SU-DHL-6 (cell line): Measurements from ENCODE around the gene HOXC12.

Experiments used
- H2AFZ ChIP-seq: fragments of 200-600 bp; sonication (generic); 2 replicates; pipeline ENCODE4 v1.6.1; 2014; ENCODE audit warnings: low read depth, mild to moderate bottlenecking, moderate library complexity, mixed read lengths, antibody characterized with exemption, low read length; ENCODE audit not compliant: severe bottlenecking
- H3F3A ChIP-seq: fragments of 200-600 bp; shearing (Covaris generic); 2 replicates; pipeline ENCODE4 v1.6.0; 2016; ENCODE audit warnings: antibody characterized with exemption, mild to moderate bottlenecking; ENCODE audit not compliant: insufficient read depth
- H3K27ac ChIP-seq: fragments of 200-600 bp; sonication (generic); 2 replicates; pipeline ENCODE4 v1.5.1; 2016; ENCODE audit warnings: low read depth, mild to moderate bottlenecking, low read length, moderate library complexity, mixed read lengths
- H3K27me3 ChIP-seq: fragments of 200-600 bp; sonication (generic), shearing (Covaris generic); 2 replicates; pipeline ENCODE4 v1.6.0; 2014; ENCODE audit warnings: mild to moderate bottlenecking, low read length
- H3K36me3 ChIP-seq: fragments of 200-600 bp; sonication (generic); 2 replicates; pipeline ENCODE4 v1.6.1; 2014; ENCODE audit warnings: mild to moderate bottlenecking, low read length, mixed read lengths
- H3K4me2 ChIP-seq: fragments of 300-600, 200-600 bp; shearing (Covaris generic), sonication (generic); 2 replicates; pipeline ENCODE4 v1.6.0; 2014; ENCODE audit warnings: low read length, low read depth, mild to moderate bottlenecking; ENCODE audit not compliant: poor library complexity, severe bottlenecking
- H3K4me3 ChIP-seq: fragments of 200-600 bp; sonication (generic); 2 replicates; pipeline ENCODE4 v1.5.1; 2014; ENCODE audit warnings: antibody characterized with exemption, low read length, mild to moderate bottlenecking, mixed read lengths; ENCODE audit not compliant: insufficient read depth, poor library complexity, severe bottlenecking
- H3K79me2 ChIP-seq: fragments of 200-600 bp; sonication (generic); 2 replicates; pipeline ENCODE4 v1.6.1; 2014; ENCODE audit warnings: mild to moderate bottlenecking, low read length, moderate library complexity; ENCODE audit not compliant: insufficient read depth
- H3K9ac ChIP-seq: fragments of 200-600 bp; sonication (generic); 2 replicates; pipeline ENCODE4 v1.7.0; 2014; ENCODE audit warnings: mild to moderate bottlenecking, low read length
- H3K9me2 ChIP-seq: fragments of 200-600 bp; sonication (generic); replicated peaks from 2 replicates; pipeline ENCODE4 v1.6.1; 2014; ENCODE audit warnings: low read length; ENCODE audit not compliant: insufficient read depth
- H3K9me3 ChIP-seq: fragments of 200-600 bp; sonication (generic); 2 replicates; pipeline ENCODE4 v1.6.1; 2014; ENCODE audit warnings: low read length, mixed read lengths; ENCODE audit not compliant: insufficient read depth
- H4K20me1 ChIP-seq: fragments of 200-600 bp; sonication (generic); 2 replicates; pipeline ENCODE4 v1.6.1; 2014; ENCODE audit warnings: low read depth, mild to moderate bottlenecking, antibody characterized with exemption, low read length, moderate library complexity, mixed read lengths
- EZH2phosphoT487 ChIP-seq: fragments of 200-600 bp; sonication (generic), shearing (Covaris generic); conservative IDR thresholded peaks from 2 replicates; pipeline ENCODE4 v1.6.1; 2018; ENCODE audit warnings: mild to moderate bottlenecking, antibody characterized with exemption, low read length, moderate library complexity, mixed read lengths
- TF ChIP-seq, protein P1 (sequence below): fragments of 200-600 bp; sonication (generic); IDR thresholded peaks from one replicate; pipeline ENCODE4 v1.5.1; 2017; ENCODE audit warnings: antibody characterized with exemption, mild to moderate bottlenecking, low read length, moderate library complexity; ENCODE audit not compliant: insufficient read depth, poor library complexity, severe bottlenecking

The HOXC12 gene

GRCh38 chr12:53971686-53972085 is 17.0 kb downstream of the HOXC12 start:
- H3K79me2 ChIP-seq, result no peaks in the 10 kb centered on the region
- no peak overlapping the region for H2AFZ ChIP-seq
- TF ChIP-seq, protein P1, sequence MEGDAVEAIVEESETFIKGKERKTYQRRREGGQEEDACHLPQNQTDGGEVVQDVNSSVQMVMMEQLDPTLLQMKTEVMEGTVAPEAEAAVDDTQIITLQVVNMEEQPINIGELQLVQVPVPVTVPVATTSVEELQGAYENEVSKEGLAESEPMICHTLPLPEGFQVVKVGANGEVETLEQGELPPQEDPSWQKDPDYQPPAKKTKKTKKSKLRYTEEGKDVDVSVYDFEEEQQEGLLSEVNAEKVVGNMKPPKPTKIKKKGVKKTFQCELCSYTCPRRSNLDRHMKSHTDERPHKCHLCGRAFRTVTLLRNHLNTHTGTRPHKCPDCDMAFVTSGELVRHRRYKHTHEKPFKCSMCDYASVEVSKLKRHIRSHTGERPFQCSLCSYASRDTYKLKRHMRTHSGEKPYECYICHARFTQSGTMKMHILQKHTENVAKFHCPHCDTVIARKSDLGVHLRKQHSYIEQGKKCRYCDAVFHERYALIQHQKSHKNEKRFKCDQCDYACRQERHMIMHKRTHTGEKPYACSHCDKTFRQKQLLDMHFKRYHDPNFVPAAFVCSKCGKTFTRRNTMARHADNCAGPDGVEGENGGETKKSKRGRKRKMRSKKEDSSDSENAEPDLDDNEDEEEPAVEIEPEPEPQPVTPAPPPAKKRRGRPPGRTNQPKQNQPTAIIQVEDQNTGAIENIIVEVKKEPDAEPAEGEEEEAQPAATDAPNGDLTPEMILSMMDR, result no peak
- no peak overlapping the region for H3K9ac ChIP-seq
- H3K4me3 ChIP-seq, result no peak overlapping the region
- no peaks in the 10 kb centered on the region for H3K36me3 ChIP-seq
- H3K9me3 ChIP-seq, result no peaks in the 10 kb centered on the region
- no peaks in the 10 kb centered on the region for H3K9me2 ChIP-seq
- no peak overlapping the region for H3K4me2 ChIP-seq
- no peaks in the 10 kb centered on the region for H3K27me3 ChIP-seq
- no peaks in the 10 kb centered on the region for H3F3A ChIP-seq
- H3K27ac ChIP-seq, result no peak overlapping the region
- H4K20me1 ChIP-seq, result no peaks in the 10 kb centered on the region

- H3K27me3 ChIP-seq, result no peaks in the 10 kb centered on the region
Observed at GRCh38 chr12:53972152-53972702, 17.5 kb downstream of the HOXC12 start.

DNA sequence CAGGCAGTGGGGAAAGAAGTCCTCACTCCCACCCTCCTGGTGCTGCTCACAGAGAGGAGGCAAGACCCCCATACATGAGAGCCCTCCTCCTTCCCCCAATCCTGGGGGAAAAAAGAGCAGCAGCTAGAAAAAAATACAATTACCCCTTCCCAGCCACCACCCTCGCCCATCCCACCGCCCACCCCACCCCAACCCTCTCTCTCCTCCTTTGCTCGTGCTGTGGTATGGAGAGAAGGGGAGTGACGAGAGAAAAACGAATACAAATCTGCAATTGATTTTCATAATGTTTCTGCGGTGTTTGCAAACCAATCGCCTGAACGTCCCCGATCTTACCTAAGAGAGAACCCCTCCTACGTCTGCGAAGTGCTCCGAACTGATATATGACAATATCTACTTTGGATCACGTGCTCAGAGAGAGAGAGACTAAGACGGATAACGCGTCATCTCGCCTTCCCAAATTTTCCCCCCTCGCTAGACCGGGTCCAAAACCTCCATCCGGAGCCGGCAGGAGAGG is 18.1 kb downstream of the HOXC12 start, which contains the start of gene HOXC11:
TSS of gene HOXC11 (plus strand) at position 405 of the 514 bp plus-strand sequence. CDS start 116 bp downstream, outside the sequence.
- Histone ChIP-seq H3K9ac (no peak within 1 kb of the TSS), H3K9me2 (no peaks in the 10 kb centered on the region), H3K4me3 (no peak within 1 kb of the TSS), H3K4me2 (no peak within 1 kb of the TSS), H3K27ac (no peak within 1 kb of the TSS), H4K20me1 (no peaks in the 10 kb centered on the region), H3K9me3 (no peaks in the 10 kb centered on the region), H3K36me3 (no peaks in the 10 kb centered on the region), H2AFZ (no peak within 1 kb of the TSS), H3F3A (no peaks in the 10 kb centered on the region), H3K79me2 (no peaks in the 10 kb centered on the region), H3K27me3 (no peaks in the 10 kb centered on the region)
- TF ChIP-seq, protein P1, result no peak
- TF ChIP-seq EZH2phosphoT487, result no peak

More at GRCh38 chr12:53972152-53972702, 17.5 kb downstream of the HOXC12 start:
- Histone ChIP-seq H3K9me3 (no peaks in the 10 kb centered on the region), H3F3A (no peaks in the 10 kb centered on the region), H4K20me1 (no peaks in the 10 kb centered on the region), H2AFZ (no peak overlapping the region), H3K9me2 (no peaks in the 10 kb centered on the region), H3K4me2 (no peak overlapping the region), H3K27ac (no peak overlapping the region), H3K9ac (no peak overlapping the region), H3K79me2 (no peaks in the 10 kb centered on the region), H3K4me3 (no peak overlapping the region), H3K36me3 (no peaks in the 10 kb centered on the region)
- no peak for TF ChIP-seq EZH2phosphoT487
- TF ChIP-seq, protein P1, result no peak
